Measurements from ENCODE around the gene RPL35. TPM values are rescaled to one million over a fixed set of nuclear protein-coding genes. Genes with fewer than 3 reads are reported as not detected.
A peak's percentile ranks its signal among the peaks of the same experiment; 100 is the strongest.

The RPL35 gene
- total RNA-seq, 2 experiments from 2014 or later: 1,297 to 1,317 TPM

DNA sequence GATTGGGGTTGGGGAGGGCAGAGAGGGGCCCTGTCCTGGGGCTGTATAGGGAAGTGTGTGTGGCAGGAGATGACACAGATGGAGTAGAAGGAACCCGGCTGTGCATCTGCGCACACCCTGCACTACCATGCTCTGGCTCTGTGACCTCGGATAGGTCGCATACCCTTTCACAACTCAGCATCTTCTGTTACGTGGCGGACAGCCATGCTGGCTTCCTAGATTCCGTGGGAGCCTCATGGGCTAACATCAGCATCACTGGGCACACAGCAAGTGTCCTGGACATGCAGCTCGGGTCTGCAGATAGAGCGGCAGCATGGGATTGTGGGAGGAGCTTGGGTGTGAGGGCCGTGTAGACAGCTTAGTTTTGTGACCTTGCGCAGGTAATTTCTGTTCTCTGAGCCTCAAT is 9.4 kb upstream of the RPL35 start:
- ChIA-PET CTCF (interaction anchor here (1.0 to 1.8 kb wide), 2 partner anchors 9 to 96 kb away, joined by 4 to 8 read pairs; partner anchors contain the start of genes ARPC5L and RPL35), POLR2A (interaction anchor here (1.2 to 7.9 kb wide), 10 partner anchors 10 to 370 kb away, joined by 3 to 210 read pairs (median 11); partner anchors contain the start of genes ARPC5L, GOLGA1, HSPA5 and RPL35)
- H3K27ac Mint-ChIP-seq: peak overlapping the region; percentile 100
- H3K36me3 Mint-ChIP-seq (ENCODE audit: low read depth): peaks cover 62% of the 10 kb centered on the region
- peaks cover 63% of the 10 kb centered on the region for H3K4me1 Mint-ChIP-seq
- H3K9me3 Mint-ChIP-seq: no peaks in the 10 kb centered on the region
- no peak for DNase-seq
- no peaks in the 10 kb centered on the region for H3K27me3 Mint-ChIP-seq
- H3K4me3 Mint-ChIP-seq: peak overlapping the region; percentile 88

DNA sequence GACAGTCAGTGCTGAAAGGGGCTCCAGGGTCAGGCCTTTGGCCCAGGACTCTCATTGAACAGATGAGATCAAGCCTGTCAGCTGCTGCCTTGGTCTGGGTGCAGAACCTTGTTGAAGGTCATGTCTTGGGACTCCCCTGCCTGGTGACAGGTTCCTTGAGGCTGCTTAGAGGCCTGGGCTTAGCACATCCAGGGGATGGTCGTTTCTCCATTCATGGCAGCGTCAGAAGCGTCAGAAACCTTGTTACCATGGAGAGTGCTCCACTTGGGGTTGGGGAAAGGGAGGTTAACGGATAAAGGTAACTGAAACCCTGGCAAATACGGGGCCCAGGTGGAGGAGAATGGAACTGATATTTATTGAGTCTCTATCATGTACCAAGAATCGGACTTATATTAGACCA is 9.0 kb upstream of the RPL35 start:
- H3K4me3 Mint-ChIP-seq: peak overlapping the region; percentile 88
- peak; percentile 25 for DNase-seq
- peak overlapping the region; percentile 100 for H3K27ac Mint-ChIP-seq
- ChIA-PET CTCF (interaction anchor here (1.0 to 1.9 kb wide), 4 partner anchors 10 to 98 kb away, joined by 3 to 16 read pairs (median 9); partner anchors contain the start of gene WDR38), POLR2A (interaction anchor here (1.0 to 7.9 kb wide), 16 partner anchors 10 to 371 kb away, joined by 3 to 210 read pairs (median 6); partner anchors contain the start of genes ARPC5L, GOLGA1, HSPA5 and NR6A1)
- no peaks in the 10 kb centered on the region for H3K9me3 Mint-ChIP-seq
- H3K4me1 Mint-ChIP-seq: peaks cover 63% of the 10 kb centered on the region
- H3K36me3 Mint-ChIP-seq (ENCODE audit: low read depth): peaks cover 59% of the 10 kb centered on the region
- H3K27me3 Mint-ChIP-seq: no peaks in the 10 kb centered on the region

- CTCF ChIA-PET: interaction anchor here (1.0 to 1.9 kb wide), 5 partner anchors 9 to 97 kb away, joined by 3 to 16 read pairs (median 9); partner anchors contain the start of genes GOLGA1 and WDR38
- POLR2A ChIA-PET: interaction anchor here (0.7 to 7.9 kb wide), 24 partner anchors 9 to 371 kb away, joined by 3 to 210 read pairs (median 5); partner anchors contain the start of genes ARPC5L, GOLGA1, HSPA5 and NR6A1
- DNase-seq: peak; percentile 90
- no peaks in the 10 kb centered on the region for H3K27me3 Mint-ChIP-seq
- H3K36me3 Mint-ChIP-seq (ENCODE audit: low read depth): peaks cover 53% of the 10 kb centered on the region
- H3K4me3 Mint-ChIP-seq: peak overlapping the region; percentile 88
- H3K27ac Mint-ChIP-seq: peak overlapping the region; percentile 100
- H3K9me3 Mint-ChIP-seq: no peaks in the 10 kb centered on the region
- peaks cover 60% of the 10 kb centered on the region for H3K4me1 Mint-ChIP-seq
Observed at GRCh38 chr9:124869986-124870560, 8.3 kb upstream of the RPL35 start.

GRCh38 chr9:124869466-124869985 is 7.8 kb upstream of the RPL35 start:
- peak overlapping the region; percentile 100 for H3K27ac Mint-ChIP-seq
- peak overlapping the region; percentile 88 for H3K4me3 Mint-ChIP-seq
- POLR2A ChIA-PET: interaction anchor here (0.7 to 7.9 kb wide), 23 partner anchors 9 to 372 kb away, joined by 3 to 210 read pairs (median 4); partner anchors contain the start of genes ARPC5L, GOLGA1, HSPA5 and NR6A1
- DNase-seq: peak; percentile 53
- no peaks in the 10 kb centered on the region for H3K27me3 Mint-ChIP-seq
- H3K9me3 Mint-ChIP-seq: no peaks in the 10 kb centered on the region
- H3K4me1 Mint-ChIP-seq: peaks cover 57% of the 10 kb centered on the region
- H3K36me3 Mint-ChIP-seq (ENCODE audit: low read depth): peaks cover 47% of the 10 kb centered on the region
- CTCF ChIA-PET: interaction anchor here (1.2 to 1.9 kb wide), 4 partner anchors 9 to 72 kb away, joined by 4 to 16 read pairs (median 9); partner anchors contain the start of genes GOLGA1 and WDR38

DNA sequence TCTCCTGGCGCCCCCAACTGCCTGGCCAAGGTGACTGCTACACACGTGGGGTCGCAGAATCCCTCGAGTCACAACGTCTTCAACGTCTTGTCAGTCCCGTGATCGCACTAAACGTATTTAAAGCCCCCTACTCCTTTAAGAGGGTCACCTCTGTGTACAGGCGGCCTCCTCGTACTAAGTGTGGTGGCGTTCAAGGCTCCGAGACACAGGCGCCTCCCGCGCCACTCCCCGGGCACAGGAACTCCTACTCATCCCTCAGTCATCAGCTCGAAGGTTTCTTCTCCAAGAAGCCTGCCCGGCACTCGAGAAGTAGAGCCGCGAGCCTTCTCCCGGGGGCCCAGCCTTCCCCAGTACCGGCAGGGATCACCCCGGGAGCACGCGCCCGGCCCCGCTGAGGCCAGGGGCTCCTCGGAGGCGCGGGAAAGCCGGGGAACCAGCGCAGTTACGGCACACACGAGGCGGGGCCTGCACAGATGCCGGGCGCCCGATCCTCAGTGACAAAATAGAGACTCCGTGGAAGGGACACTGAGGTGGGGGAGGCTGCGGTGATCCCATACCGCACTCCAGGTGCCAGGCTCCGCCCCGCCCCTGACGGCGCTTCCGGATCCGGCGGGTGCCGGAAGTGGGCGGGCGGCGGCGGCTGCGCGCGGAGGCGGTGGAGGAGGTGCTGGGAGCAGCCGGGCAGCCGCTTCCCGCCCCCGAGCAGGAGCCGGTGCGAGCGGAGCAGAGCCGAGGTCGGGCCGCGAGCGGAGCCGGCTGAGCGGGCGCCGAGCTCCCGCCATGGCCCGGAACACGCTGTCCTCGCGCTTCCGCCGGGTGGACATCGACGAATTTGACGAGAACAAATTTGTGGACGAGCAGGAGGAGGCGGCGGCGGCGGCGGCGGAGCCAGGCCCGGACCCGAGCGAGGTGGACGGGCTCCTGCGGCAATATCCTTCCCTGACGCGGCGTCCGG is 7.0 kb upstream of the RPL35 start:
- Mint-ChIP-seq H3K27me3 (no peaks in the 10 kb centered on the region), H3K4me1 (peaks cover 54% of the 10 kb centered on the region)

DNA sequence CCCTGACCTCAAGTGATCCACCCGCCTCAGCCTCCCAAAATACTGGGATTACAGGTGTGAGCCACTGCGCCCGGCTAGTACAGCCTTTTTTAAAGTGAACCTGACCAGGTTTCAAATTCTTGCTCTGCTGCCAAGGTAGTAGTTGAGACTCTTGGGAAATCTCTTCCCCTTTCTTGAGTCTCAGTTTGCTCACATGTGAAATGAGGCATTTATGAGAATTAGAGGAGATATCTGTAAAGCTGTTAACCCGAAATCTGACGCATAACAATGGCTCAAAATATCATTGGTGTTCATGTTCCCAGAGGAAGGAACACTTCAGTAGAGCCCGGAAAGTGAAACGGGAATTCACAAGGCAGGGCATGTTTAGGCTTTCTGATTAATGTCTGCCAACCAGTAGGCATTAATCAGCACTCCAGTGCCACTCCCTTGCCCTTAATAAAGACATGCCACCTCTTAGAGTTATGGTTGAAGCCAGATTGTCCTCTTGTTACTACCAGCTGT is 1.7 kb upstream of the RPL35 start:
- POLR2A ChIA-PET: interaction anchor here (3.6 to 7.1 kb wide), 3 partner anchors 9 to 378 kb away, joined by 31 to 210 read pairs (median 34); partner anchors contain the start of genes HSPA5 and WDR38
- Mint-ChIP-seq H3K27me3 (no peaks in the 10 kb centered on the region), H3K9me3 (no peaks in the 10 kb centered on the region)

More for the DNA sequence above, 7.0 kb upstream of the RPL35 start:
- Mint-ChIP-seq H3K36me3 (ENCODE audit: low read depth) (peaks cover 44% of the 10 kb centered on the region), H3K4me3 (peak overlapping the region; percentile 88), H3K27ac (peak overlapping the region; percentile 100), H3K9me3 (no peaks in the 10 kb centered on the region)
- ChIA-PET CTCF (interaction anchor here (1.6 to 1.9 kb wide), 2 partner anchors 16 to 73 kb away, joined by 4 to 16 read pairs; partner anchors contain the start of genes GOLGA1 and WDR38), POLR2A (interaction anchor here (0.7 to 7.9 kb wide), 14 partner anchors 8 to 373 kb away, joined by 3 to 210 read pairs (median 6); partner anchors contain the start of genes ARPC5L, GOLGA1, NR6A1 and RPL35)
- peak; percentile 90 for DNase-seq

GRCh38 chr9:124860582-124861341 is 995 bp downstream of the RPL35 start:
- H3K27me3 Mint-ChIP-seq: no peaks in the 10 kb centered on the region
- POLR2A ChIA-PET: interaction anchor here (0.6 to 7.1 kb wide), 30 partner anchors 8 to 846 kb away, joined by 3 to 210 read pairs (median 5); partner anchors contain the start of genes GOLGA1, HSPA5, MAPKAP1 and NR6A1
- peaks cover 51% of the 10 kb centered on the region for H3K36me3 Mint-ChIP-seq (ENCODE audit: low read depth)

More for the DNA sequence above, 1.7 kb upstream of the RPL35 start:
- Mint-ChIP-seq H3K36me3 (ENCODE audit: low read depth) (peaks cover 34% of the 10 kb centered on the region), H3K4me1 (peaks cover 55% of the 10 kb centered on the region), H3K27ac (peak overlapping the region; percentile 25), H3K4me3 (peak overlapping the region; percentile 40)
- CTCF ChIA-PET: interaction anchor here (1.2 to 3.2 kb wide), 4 partner anchors 11 to 263 kb away, joined by 3 to 36 read pairs (median 6); partner anchors contain the start of gene WDR38
- DNase-seq: no peak

DNA sequence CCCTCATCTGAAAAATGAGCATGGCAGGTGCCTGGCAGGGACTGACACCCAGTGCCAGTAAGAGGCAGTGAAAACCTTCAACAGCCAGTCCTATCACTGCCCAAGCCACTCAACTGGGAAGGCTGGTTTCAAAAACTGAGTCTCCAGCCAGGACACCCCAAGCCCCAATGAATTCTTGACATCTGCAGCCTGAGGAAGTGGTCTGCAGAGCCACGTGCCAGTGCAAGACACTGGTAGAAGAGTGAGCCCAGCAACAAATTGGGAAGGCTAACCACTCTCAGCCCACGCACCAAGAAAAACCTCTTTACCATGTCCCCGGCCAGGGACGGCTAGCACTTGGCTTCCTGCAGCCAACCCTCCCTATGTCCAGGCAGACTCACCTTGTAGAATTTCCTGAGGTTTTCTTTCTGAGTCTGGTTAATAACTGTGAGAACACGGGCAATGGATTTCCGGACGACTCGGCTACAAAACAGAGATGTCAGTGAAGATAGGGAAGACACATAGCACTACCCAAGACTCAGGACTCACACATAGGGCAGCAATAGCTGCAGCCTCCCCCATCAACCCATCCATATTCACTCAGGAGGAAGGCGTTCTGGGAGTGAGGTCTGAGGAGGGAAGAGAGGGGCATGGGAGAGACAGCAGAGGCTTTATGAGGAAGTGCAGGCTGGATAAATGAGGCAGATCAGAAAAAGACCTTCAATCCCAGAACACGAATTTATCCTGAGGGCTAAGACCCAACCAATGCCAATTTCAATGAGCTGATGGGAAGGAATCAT is 1.8 kb downstream of the RPL35 start:
- CTCF ChIA-PET: interaction anchor here (1.6 to 3.3 kb wide), 5 partner anchors 8 to 284 kb away, joined by 5 to 36 read pairs (median 10); partner anchors contain the start of genes NR6A1, SCAI and WDR38
- Mint-ChIP-seq H3K4me1 (peaks cover 44% of the 10 kb centered on the region), H3K27ac (peak overlapping the region; percentile 96), H3K9me3 (no peaks in the 10 kb centered on the region), H3K4me3 (peak overlapping the region; percentile 86), H3K27me3 (no peaks in the 10 kb centered on the region), H3K36me3 (ENCODE audit: low read depth) (peaks cover 51% of the 10 kb centered on the region)
- POLR2A ChIA-PET: interaction anchor here (1.1 to 7.1 kb wide), 15 partner anchors 7 to 483 kb away, joined by 3 to 210 read pairs (median 9); partner anchors contain the start of genes HSPA5, NR6A1, RABEPK and SCAI
- DNase-seq: no peak

More at GRCh38 chr9:124860582-124861341, 995 bp downstream of the RPL35 start:
- H3K9me3 Mint-ChIP-seq: no peaks in the 10 kb centered on the region
- H3K27ac Mint-ChIP-seq: peak overlapping the region; percentile 96
- peaks cover 44% of the 10 kb centered on the region for H3K4me1 Mint-ChIP-seq
- H3K4me3 Mint-ChIP-seq: peak overlapping the region; percentile 86
- CTCF ChIA-PET: interaction anchor here (0.6 to 3.3 kb wide), 8 partner anchors 8 to 283 kb away, joined by 3 to 36 read pairs (median 8); partner anchors contain the start of genes NR6A1, SCAI and WDR38
- no peak for DNase-seq

DNA sequence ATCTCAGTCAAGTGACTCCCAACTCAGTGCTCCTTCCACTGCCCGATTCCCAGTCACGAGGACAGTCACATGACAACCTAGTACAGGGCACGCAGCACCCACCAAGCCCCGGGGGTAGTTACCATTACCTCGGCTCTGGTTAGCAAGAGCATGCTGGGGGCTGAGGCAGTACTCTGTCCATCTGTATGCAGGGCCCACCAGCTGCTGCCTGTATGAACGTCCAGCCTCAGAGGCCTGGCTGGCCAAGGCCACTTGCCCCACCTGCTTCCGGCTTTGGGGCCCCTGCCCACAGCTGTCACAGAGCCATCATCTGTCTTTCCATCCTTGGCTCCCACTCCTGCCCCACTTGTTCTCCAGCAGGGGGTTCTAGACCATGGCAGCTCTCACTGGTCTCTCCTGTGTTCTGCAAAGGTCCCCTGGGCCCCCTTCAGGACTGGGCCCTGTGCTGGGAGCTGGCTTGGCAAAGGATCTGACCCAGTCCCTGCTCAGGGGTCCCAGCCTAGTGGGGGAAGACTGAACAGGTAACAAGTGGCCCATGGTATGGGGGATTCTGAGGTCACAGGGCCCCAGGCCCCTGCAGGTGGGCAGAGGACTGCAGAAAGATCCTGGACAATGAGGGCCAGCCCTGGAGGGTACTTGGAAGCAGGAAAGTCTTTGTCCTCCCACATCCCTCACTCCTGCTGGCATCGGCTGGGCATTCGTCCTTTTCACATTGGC is 3.3 kb downstream of the RPL35 start:
- peaks cover 51% of the 10 kb centered on the region for H3K36me3 Mint-ChIP-seq (ENCODE audit: low read depth)

More for the DNA sequence above, 3.3 kb downstream of the RPL35 start:
- POLR2A ChIA-PET: interaction anchor here (1.8 to 7.9 kb wide), 3 partner anchors 14 to 86 kb away, joined by 5 to 210 read pairs (median 66); partner anchors contain the start of gene NR6A1
- CTCF ChIA-PET: interaction anchor here (0.6 to 13.2 kb wide), 4 partner anchors 12 to 104 kb away, joined by 3 to 264 read pairs (median 6); partner anchors contain the start of genes NR6A1 and OLFML2A
- no peak for DNase-seq
- peaks cover 40% of the 10 kb centered on the region for H3K4me1 Mint-ChIP-seq
- no peaks in the 10 kb centered on the region for H3K9me3 Mint-ChIP-seq
- H3K27ac Mint-ChIP-seq: no peak overlapping the region
- H3K4me3 Mint-ChIP-seq: no peak overlapping the region
- no peaks in the 10 kb centered on the region for H3K27me3 Mint-ChIP-seq
